DMS153 treated with DMSO at 0.1 percent for 48 hours (cell line): Measurements from ENCODE around the gene CAV2.

Experiments used
- DNase-seq: peaks from one replicate; lab custom pipeline; 2025; ENCODE audit not compliant: unreplicated experiment; lab: John Stamatoyannopoulos, UW

CAV2 gene

GRCh38 chr7:116545411-116545993 lies 46.0 kb downstream of the CAV2 start:
- no peak for DNase-seq

DNA sequence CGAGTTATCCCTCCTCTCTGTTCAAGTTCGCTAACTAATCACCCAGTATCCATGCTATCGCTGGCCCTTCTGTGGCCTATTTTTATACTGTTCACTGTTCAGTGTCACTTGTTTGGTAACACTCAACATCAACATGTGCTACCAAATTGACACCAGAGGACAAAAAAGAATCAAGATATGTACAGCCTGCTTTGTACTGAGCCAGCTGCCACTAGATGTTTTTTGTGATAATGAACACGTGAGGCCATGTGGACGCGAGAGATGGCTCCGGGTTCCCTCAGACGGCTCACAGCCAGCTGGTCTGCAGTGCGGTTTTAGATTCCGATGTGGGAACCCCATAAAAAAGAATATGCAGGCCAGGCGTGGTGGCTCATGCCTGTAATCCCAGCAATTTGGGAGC lies 46.5 kb downstream of the CAV2 start:
- DNase-seq: no peak

- no peak for DNase-seq
These were observed 47.4 kb downstream of the CAV2 start for GRCh38 chr7:116546916-116547315.

DNA sequence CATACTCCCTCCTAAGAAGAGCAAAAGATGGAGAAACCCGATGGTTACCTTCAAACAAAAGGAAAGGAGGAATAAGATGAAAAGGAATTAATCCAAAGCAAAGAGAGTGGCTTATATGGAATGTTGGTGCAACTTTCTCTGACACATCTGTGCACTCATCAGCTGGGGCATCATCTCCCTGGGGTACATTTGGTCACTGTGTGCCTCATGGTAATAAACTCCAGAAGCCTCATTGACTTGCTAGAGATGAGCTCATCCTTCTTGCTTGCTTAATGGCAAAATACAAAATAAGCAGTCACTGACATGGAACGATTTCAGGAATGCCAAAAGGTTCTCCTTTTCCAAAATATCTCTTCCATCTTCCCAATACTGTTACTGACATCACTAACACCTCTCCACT lies 47.8 kb downstream of the CAV2 start:
- no peak for DNase-seq

- no peak for DNase-seq
These were observed 49.0 kb downstream of the CAV2 start for GRCh38 chr7:116548506-116548905.

- no peak for DNase-seq
These were observed 49.8 kb downstream of the CAV2 start for GRCh38 chr7:116549370-116549769.

DNA sequence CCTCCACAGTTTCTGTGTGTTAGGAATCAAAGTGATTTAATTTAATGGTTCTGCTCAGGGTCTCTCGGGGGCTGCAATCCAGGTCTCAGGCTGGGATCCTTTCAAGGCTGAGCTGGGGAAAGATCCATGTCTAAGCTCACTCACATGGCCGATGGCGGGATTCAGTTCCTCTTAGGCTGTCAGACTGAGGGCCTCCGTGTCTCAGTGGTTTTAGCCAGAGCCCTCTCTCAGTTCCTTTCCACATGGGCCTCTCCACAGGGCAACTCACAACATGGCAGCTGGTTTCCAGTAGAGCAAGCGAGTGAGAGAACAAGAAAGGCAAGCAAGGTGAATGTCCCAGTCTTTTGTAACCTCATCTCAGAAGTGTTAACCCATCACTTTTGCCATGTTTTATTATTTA lies 52.2 kb downstream of the CAV2 start:
- DNase-seq: no peak

- no peak for DNase-seq
These were observed 53.1 kb downstream of the CAV2 start for GRCh38 chr7:116552602-116553001.

- DNase-seq: no peak
These were observed 53.8 kb downstream of the CAV2 start for GRCh38 chr7:116553168-116553964.

DNA sequence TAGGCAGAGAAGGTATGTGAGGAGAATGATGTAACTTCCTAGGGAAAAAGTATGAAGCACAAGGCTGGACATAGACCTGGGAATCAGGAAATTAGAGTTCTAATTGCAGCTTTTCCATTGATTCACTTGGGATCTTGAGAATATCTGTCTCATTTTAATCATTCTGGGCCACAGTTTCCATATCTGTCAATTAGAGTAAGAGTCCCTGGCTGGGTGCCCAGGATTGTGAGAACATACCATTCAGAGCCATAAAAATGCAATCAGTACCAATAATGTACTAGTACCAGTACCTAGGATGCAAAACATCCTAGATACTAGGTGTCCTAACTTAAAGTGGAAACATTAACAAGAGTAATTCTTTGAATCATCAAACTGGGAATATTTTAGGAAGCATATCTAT lies 54.9 kb downstream of the CAV2 start:
- no peak for DNase-seq

GRCh38 chr7:116554911-116555310 lies 55.4 kb downstream of the CAV2 start:
- DNase-seq: no peak

- DNase-seq: no peak
These were observed 57.6 kb downstream of the CAV2 start for GRCh38 chr7:116557066-116557585.

GRCh38 chr7:116557901-116558300 lies 58.4 kb downstream of the CAV2 start:
- no peak for DNase-seq
